ENCODE measurements around the gene GFRA1.

Gene GFRA1

DNA sequence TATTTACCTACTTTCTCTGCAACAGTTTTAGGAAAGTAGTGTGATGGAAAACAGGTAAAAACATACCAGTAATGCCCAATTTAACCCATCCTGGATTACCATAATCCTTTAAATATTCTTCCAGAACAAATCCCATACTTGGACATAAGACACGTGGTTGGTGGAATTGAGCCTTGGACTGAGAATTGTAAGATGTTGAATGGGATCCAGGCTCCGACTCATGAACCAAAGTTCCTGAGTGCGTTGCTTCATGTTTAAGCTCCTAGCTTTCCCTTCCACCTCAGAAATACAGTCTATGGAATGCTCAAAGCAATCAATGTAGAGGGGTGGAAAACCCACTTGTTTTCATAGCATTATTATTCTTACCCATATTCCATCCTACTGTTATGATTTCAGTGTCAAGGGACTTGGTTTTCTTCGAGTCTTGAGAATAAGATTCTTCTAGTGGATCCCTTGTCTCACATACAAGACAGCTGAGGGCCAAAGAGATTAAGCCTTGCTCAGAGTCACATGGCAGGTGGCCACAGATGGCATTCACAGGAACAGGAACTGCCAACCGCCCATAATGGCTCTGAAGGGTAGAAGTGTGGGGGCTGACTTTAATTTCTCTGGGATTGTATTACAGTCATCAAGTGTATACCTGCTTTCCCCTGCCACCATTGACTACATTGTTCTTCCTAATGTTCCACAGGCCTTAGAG lies 171.2 kb downstream of the GFRA1 start:
- DNase-seq (ENCODE audit: low spot score), result no peak

GRCh38 chr10:116100984-116101383 lies 172.0 kb downstream of the GFRA1 start:
- no peak for DNase-seq (ENCODE audit: low spot score)

GRCh38 chr10:116099023-116099420 lies 174.0 kb downstream of the GFRA1 start:
- DNase-seq (ENCODE audit: low spot score), result no peak

DNA sequence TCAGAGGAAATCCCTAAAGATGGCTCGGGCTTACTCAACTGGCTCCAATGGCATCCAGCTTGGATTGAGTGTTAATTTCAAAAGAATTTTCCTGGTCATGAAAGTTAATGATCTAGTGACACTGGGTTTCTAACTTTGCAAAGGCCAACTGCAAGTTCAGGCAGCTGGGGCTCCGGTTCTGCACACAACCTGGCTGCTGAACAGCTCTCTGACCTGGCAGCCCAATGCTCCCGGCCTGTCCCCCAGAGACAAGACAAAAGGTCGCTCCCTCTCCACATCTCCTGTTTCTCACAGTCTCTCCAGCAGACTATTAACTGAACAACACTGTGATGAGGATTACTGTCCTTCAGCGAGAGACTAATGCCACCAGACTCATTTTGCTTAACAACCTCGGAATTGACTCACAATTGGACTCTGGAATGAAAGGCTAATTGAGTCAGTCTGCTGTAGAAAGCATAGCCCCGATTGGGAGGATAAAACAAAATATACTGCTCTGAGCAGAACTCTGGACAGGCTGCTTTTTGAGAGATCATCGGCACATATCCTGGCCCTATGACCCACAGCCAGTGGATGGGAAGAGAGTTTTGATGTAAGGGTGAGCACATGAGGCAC lies 174.5 kb downstream of the GFRA1 start:
- no peak for DNase-seq (ENCODE audit: low spot score)

GRCh38 chr10:116097239-116097784 lies 175.7 kb downstream of the GFRA1 start:
- DNase-seq (ENCODE audit: low spot score), result no peak

DNA sequence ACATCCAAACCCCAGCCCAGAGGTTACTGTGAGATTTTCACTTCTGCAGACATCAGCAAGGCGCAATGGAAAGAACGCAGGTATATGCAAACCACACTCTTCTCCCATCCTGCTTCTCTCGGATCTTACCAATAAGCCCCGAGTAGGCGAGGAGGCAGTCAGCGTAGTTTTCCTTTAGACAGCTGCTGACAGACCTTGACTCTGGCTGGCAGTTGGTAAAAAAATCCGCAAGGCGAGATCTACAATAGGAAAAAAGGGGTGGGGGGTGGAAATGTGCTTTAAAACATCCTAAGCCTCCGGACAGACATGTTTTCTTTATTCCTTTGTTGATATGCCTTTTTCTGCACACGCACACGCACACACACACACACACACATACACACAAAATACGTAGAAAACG lies 176.5 kb downstream of the GFRA1 start:
- no peak for DNase-seq (ENCODE audit: low spot score)

- DNase-seq (ENCODE audit: low spot score), result no peak
Measured at GRCh38 chr10:116094356-116094755, 178.7 kb downstream of the GFRA1 start.

DNA sequence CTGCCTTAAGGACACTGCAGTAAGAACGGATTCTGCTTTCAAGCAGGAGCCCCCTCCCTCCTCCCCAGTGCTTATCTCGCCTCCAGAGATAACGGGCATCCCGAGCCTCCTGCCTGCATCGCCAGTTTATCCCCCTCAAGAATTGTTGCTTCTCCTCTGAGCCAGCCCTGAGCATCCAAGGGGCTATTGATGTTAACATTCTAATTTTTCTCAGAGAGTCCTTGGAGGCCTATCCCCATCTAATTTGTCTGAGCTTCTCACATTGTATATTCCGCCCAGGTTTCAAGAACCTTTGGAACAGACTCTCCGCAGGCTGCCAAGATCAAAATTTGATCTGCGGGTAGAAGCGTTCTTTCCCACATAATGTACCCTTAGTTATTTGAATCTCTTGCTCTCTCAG lies 180.0 kb downstream of the GFRA1 start:
- no peak for DNase-seq (ENCODE audit: low spot score)

DNA sequence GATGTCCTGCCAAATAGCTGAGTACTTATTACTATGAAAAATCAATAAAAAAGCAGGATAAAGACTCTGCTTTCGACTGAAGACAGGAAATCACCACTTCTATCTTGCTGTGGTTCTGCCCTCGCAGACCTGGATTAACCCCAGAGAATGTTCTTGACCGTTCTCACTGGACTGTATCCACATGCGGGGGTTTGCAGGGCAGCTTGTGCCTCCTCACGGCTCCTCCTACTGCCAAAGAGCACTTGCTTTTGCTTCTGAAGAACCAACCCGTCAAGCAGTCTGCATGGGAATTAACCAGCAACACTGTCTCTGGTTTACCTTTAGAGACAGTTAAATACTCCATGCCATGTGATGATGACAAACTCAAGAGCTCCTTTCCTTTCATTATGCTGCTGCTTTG lies 184.0 kb downstream of the GFRA1 start:
- DNase-seq (ENCODE audit: low spot score), result no peak

DNA sequence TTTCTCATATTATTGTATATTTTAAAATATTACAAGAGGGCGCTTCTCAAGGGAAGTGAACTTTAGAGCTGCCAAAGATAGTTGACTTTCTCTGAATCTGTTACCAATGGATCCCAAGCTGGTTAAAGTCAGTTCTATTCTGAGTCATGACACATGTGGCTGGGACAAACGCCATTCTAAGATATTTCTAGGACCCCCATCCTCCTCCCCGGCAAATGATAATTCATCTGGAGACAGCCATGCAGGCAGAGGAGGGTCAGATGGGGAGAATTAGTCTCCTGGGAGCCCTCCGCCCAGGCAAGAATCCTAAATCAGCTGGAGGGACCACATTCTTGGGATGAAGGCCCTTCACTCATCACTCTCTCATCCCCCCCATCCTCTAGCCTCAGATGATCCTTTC lies 187.7 kb downstream of the GFRA1 start:
- DNase-seq (ENCODE audit: low spot score), result no peak

DNA sequence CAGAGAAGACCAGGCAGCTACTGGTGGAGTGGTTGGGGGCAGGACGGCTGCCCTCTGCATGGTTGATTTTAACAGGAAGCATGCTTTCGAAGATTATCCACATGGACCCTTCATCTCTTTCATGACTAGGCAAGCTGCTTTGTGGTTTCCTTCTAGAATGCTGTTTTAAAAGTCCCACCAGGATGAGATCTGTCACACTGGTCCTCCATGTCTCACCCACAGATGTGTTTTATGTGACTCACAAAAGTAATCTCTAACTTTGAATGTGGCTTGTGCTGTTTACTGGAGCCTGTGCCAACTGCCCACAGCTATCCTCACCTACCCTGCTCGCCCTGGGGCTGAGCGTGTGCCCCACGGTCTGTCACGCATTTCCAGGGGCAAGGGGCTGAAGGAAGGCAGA lies 188.8 kb downstream of the GFRA1 start:
- DNase-seq (ENCODE audit: low spot score), result no peak

DNA sequence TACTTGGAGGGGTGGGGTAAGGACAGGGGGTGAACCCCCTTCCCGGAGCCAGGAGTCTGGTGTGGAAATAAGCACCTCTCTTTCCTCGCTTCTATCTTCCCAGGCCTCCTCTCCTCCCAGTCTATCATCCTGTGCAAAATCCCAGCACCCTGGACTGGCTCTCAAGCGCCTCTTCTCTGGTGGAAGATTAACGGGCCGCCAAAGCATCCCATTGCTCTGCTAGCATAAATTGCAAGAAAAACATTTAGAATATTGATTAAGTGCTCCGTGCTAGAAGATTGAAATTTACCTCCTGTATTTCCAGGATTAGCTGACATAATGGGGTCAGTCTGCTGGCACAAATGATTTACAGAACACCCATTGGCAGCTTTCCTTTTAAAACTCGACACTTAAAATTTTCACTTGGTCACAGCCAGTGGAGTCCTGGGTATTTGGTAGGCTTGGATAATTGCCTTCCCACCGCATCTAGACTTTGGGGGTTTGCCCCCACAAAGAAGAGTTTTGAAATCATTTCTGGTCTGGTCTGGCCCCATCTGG lies 189.7 kb downstream of the GFRA1 start:
- DNase-seq (ENCODE audit: low spot score), result no peak

DNA sequence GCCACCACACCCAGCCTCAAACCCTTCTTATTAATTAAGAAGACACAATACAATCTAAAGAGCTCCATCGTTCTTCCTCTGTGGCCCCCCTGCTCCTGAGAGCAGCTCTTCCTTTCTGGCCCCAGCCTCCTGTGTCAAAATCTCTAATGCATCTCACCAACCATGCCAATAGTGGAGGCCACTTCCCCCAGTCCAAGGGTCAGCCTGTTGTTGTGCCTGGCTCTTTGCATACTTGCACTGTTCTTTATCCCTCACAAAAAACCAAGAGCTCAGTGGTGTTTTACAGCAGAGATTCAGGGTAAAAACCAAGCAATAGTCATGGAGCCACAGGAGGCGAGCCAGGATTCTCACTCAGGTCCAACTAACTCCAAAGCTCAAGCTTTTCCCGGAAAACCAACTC lies 190.2 kb downstream of the GFRA1 start:
- DNase-seq (ENCODE audit: low spot score), result no peak

- DNase-seq (ENCODE audit: low spot score), result no peak
Measured at GRCh38 chr10:116082206-116082605, 190.8 kb downstream of the GFRA1 start.

DNA sequence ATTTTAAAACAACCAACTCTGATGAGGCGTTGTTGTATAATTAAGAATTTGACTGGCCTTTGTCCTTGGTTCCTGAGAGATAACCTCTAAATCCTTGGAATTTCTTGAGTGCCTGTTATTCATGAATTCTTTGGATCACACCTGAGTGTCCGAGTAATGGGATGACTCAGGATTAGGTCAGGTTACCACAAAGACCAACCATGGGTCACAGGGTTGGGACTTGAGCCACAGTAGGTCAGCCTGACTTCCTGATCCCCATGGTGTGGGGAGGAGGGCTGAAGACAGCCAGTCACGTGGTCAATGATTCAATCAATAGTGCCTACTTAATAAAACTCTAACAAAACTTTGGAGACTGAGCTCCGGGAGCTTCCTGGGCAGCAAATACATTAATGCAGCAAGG lies 192.5 kb downstream of the GFRA1 start:
- DNase-seq (ENCODE audit: low spot score), result no peak

GRCh38 chr10:116079355-116079754 lies 193.7 kb downstream of the GFRA1 start:
- DNase-seq (ENCODE audit: low spot score), result no peak

- no peak for DNase-seq (ENCODE audit: low spot score)
Measured at GRCh38 chr10:116076621-116077020, 196.4 kb downstream of the GFRA1 start.

DNA sequence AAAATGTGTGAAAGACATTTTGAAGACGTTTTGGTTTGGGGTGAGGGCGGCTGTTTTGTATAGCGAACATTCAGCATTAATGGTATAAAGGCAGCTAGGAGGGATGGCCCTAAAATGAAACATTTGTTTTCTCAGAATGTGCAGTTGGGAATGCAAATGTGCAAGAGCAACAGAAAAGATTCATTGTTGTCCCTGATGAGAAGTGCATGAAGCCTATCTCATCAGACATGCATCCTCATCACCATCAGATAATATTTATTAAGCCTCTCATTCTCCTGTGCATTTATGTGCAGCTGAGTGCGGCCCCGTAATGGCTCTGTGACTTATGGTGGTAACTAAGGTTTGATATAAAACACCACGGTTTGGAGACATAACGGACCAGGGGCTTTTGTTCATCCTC lies 199.5 kb downstream of the GFRA1 start:
- DNase-seq (ENCODE audit: low spot score), result no peak

DNA sequence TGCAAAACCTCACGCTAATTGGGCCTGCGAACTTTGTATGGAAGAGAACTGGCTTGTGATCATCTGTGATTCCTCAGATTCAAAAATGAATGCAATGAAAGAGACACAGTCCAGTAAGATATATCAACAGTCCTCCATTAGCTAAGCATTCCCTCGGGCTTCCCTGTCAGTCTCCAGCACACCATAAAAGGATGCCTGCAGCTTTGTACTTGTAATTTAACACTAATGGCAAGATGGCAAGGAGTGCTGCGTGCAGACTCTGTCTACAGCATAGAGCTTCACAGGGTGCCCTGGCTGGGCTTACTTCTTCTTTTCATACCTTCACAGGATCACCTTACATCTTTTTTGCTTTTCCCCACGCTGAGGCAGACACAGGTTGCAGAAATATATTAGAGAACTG lies 200.0 kb downstream of the GFRA1 start:
- DNase-seq (ENCODE audit: low spot score), result no peak

DNA sequence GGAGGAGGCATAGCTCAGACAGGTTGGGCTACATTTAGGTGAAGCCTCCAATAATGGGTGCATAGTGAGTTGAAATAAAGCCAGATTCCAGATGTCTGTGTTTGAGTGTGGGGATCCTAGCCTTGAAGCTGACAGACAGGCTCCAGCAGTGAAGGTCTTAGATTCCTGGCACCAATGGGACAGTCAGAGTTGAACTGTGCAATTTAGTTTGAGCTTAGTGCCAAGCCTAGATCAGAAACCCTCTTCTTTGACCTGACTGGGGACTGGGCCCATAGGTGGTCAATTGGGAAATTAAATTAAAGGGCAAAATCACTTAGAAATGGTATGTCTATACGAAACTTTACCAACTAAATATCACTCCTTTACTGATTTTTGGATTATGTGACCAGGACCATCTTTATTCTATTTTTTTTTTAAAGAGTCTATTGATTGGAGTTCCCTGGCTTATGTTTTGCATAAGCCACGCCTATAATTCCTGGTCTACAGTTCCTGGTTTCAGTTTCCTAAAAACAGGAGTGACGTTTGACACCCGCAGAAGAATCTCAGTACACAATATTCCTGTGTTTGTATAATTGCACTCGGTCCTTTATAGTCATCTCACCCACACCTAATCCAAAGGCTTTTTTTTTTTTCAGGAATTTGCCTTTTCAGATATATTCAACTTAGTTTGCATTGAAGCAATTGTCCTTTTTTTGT lies 201.4 kb downstream of the GFRA1 start:
- DNase-seq (ENCODE audit: low spot score), result no peak

GRCh38 chr10:116070743-116071320 lies 202.2 kb downstream of the GFRA1 start:
- DNase-seq (ENCODE audit: low spot score), result no peak

GRCh38 chr10:116069856-116070255 lies 203.2 kb downstream of the GFRA1 start:
- no peak for DNase-seq (ENCODE audit: low spot score)

GRCh38 chr10:116067825-116068224 lies 205.2 kb downstream of the GFRA1 start:
- no peak for DNase-seq (ENCODE audit: low spot score)

Measured in hematopoietic multipotent progenitor cell treated with erythropoietin and hydrocortisone succinate and interleukin-3 and kit ligand, for 15 days (in vitro differentiated cells).